HG03460 (cell line): ENCODE data around the gene ZIC4.

Experiments used
- ATAC-seq: cut with Tn5 transposase; IDR thresholded peaks from one replicate; pipeline ENCODE4 v1.9.1; 2021; ENCODE audit not compliant: unreplicated experiment

ZIC4 gene

GRCh38 chr3:147405231-147406027 is 914 bp downstream of the ZIC4 start:
- no peak for ATAC-seq

GRCh38 chr3:147404800-147405230 is 1.5 kb downstream of the ZIC4 start:
- no peak for ATAC-seq

GRCh38 chr3:147404000-147404799 is 2.1 kb downstream of the ZIC4 start:
- no peak for ATAC-seq

- no peak for ATAC-seq
These were observed 2.8 kb downstream of the ZIC4 start for GRCh38 chr3:147403511-147403910.

- ATAC-seq, result no peak
These were observed 4.2 kb downstream of the ZIC4 start for GRCh38 chr3:147402159-147402558.

- ATAC-seq, result no peak
These were observed 4.9 kb downstream of the ZIC4 start for GRCh38 chr3:147401421-147401820.

GRCh38 chr3:147400999-147401398 is 5.3 kb downstream of the ZIC4 start:
- no peak for ATAC-seq

- no peak for ATAC-seq
These were observed 6.2 kb downstream of the ZIC4 start for GRCh38 chr3:147400111-147400510.

- no peak for ATAC-seq
These were observed 7.4 kb downstream of the ZIC4 start for GRCh38 chr3:147398813-147399534.

- ATAC-seq, result no peak
These were observed 8.2 kb downstream of the ZIC4 start for GRCh38 chr3:147397875-147398812.

GRCh38 chr3:147397155-147397874 is 9.0 kb downstream of the ZIC4 start:
- no peak for ATAC-seq

- no peak for ATAC-seq
These were observed 9.7 kb downstream of the ZIC4 start for GRCh38 chr3:147396712-147397046.

- no peak for ATAC-seq
These were observed 10.2 kb downstream of the ZIC4 start for GRCh38 chr3:147395899-147396711.

GRCh38 chr3:147394884-147395225 is 11.5 kb downstream of the ZIC4 start:
- no peak for ATAC-seq

- ATAC-seq, result no peak
These were observed 12.1 kb downstream of the ZIC4 start for GRCh38 chr3:147393943-147394883.

- no peak for ATAC-seq
These were observed 12.9 kb downstream of the ZIC4 start for GRCh38 chr3:147393261-147393942.

- ATAC-seq, result no peak
These were observed 13.8 kb downstream of the ZIC4 start for GRCh38 chr3:147392625-147392946.
